HG03025 (cell line): ENCODE measurements around the gene ZNF580.

Experiments used
- ATAC-seq: cut with Tn5 transposase; IDR thresholded peaks from one replicate; pipeline ENCODE4 v1.9.1; 2021; ENCODE audit warnings: mild to moderate bottlenecking, moderate library complexity; ENCODE audit not compliant: unreplicated experiment, low FRiP score

ZNF580 gene

GRCh38 chr19:55605637-55606470, 34.9 kb upstream of the ZNF580 start, which contains the start of gene ZNF865:
ZNF865 (plus strand) TSS chr19:55605647; CDS start chr19:55613619, 7,972 bp downstream.
- ATAC-seq, result peak; percentile 1

GRCh38 chr19:55606471-55606787, 34.4 kb upstream of the ZNF580 start:
- no peak for ATAC-seq

- no peak for ATAC-seq
These were observed 34.0 kb upstream of the ZNF580 start for GRCh38 chr19:55606817-55607216.

- ATAC-seq, result no peak
These were observed 31.5 kb upstream of the ZNF580 start for GRCh38 chr19:55609326-55609725.

GRCh38 chr19:55611300-55611982, 29.4 kb upstream of the ZNF580 start:
- ATAC-seq, result no peak

GRCh38 chr19:55611983-55612645, 28.7 kb upstream of the ZNF580 start:
- no peak for ATAC-seq

- ATAC-seq, result no peak
These were observed 27.4 kb upstream of the ZNF580 start for GRCh38 chr19:55613396-55613795.

- ATAC-seq, result no peak
These were observed 26.7 kb upstream of the ZNF580 start for GRCh38 chr19:55613930-55614710.

GRCh38 chr19:55614711-55615542, 25.9 kb upstream of the ZNF580 start:
- ATAC-seq, result no peak

GRCh38 chr19:55615543-55616394, 25.0 kb upstream of the ZNF580 start:
- ATAC-seq, result no peak

- ATAC-seq, result no peak
These were observed 24.4 kb upstream of the ZNF580 start for GRCh38 chr19:55616395-55616875.

GRCh38 chr19:55617426-55617825, 23.4 kb upstream of the ZNF580 start:
- no peak for ATAC-seq

GRCh38 chr19:55618426-55618825, 22.4 kb upstream of the ZNF580 start:
- ATAC-seq, result no peak

GRCh38 chr19:55619286-55619685, 21.5 kb upstream of the ZNF580 start:
- no peak for ATAC-seq

GRCh38 chr19:55620410-55621204, 20.2 kb upstream of the ZNF580 start:
- ATAC-seq, result no peak

- no peak for ATAC-seq
These were observed 19.6 kb upstream of the ZNF580 start for GRCh38 chr19:55621205-55621672.

- no peak for ATAC-seq
These were observed 19.1 kb upstream of the ZNF580 start for GRCh38 chr19:55621673-55622231.
